CD4-positive, alpha-beta T cell treated with Interferon gamma for 1 hour (primary cell): ENCODE measurements around the gene TFDP3.

Experiments
- DNase-seq: peaks from one replicate; pipeline ENCODE4 v3.0.0-alpha.2; 2020

Gene TFDP3

GRCh38 chrX:133218329-133218728, at the start of gene TFDP3:
Gene TFDP3 (minus strand): TSS chrX:133218354. CDS start chrX:133218259, 95 bp downstream.
- no peak for DNase-seq

GRCh38 chrX:133267621-133268020, 49.5 kb upstream of the TFDP3 start:
- DNase-seq = no peak

GRCh38 chrX:133265331-133265730, 47.2 kb upstream of the TFDP3 start:
- DNase-seq = no peak

GRCh38 chrX:133258481-133258880, 40.3 kb upstream of the TFDP3 start:
- DNase-seq = no peak

GRCh38 chrX:133254666-133255065, 36.5 kb upstream of the TFDP3 start:
- DNase-seq = no peak

GRCh38 chrX:133251204-133251603, 33.0 kb upstream of the TFDP3 start:
- DNase-seq = no peak

GRCh38 chrX:133250184-133251100, 32.3 kb upstream of the TFDP3 start:
- DNase-seq = no peak

GRCh38 chrX:133249266-133250058, 31.3 kb upstream of the TFDP3 start:
- no peak for DNase-seq

GRCh38 chrX:133248177-133248576, 30.0 kb upstream of the TFDP3 start:
- DNase-seq = no peak

- DNase-seq = no peak
These were observed 28.8 kb upstream of the TFDP3 start for GRCh38 chrX:133246921-133247320.

GRCh38 chrX:133235830-133236229, 17.7 kb upstream of the TFDP3 start:
- no peak for DNase-seq

- no peak for DNase-seq
These were observed 14.2 kb upstream of the TFDP3 start for GRCh38 chrX:133232331-133232730.

GRCh38 chrX:133229361-133229760, 11.2 kb upstream of the TFDP3 start:
- DNase-seq = no peak

- DNase-seq = no peak
These were observed 2.4 kb downstream of the TFDP3 start for GRCh38 chrX:133215747-133216146.

- no peak for DNase-seq
These were observed 3.1 kb downstream of the TFDP3 start for GRCh38 chrX:133215017-133215416.

GRCh38 chrX:133214301-133214700, 3.9 kb downstream of the TFDP3 start:
- DNase-seq = no peak

- no peak for DNase-seq
These were observed 5.0 kb downstream of the TFDP3 start for GRCh38 chrX:133213117-133213516.

- DNase-seq = no peak
These were observed 10.4 kb downstream of the TFDP3 start for GRCh38 chrX:133207751-133208150.

- no peak for DNase-seq
These were observed 26.5 kb downstream of the TFDP3 start for GRCh38 chrX:133191739-133192039.

- DNase-seq = no peak
These were observed 27.0 kb downstream of the TFDP3 start for GRCh38 chrX:133190877-133191738.

GRCh38 chrX:133189195-133189594, 29.0 kb downstream of the TFDP3 start:
- no peak for DNase-seq

- no peak for DNase-seq
These were observed 29.5 kb downstream of the TFDP3 start for GRCh38 chrX:133188631-133189030.

GRCh38 chrX:133185938-133186337, 32.2 kb downstream of the TFDP3 start:
- DNase-seq = no peak
